RWPE2 (cell line): ENCODE results near the gene QRICH1.

Experiments
- ATAC-seq: fragments of 200-7000 bp; cut with Tn5 transposase; 3 replicates; pipeline ENCODE4 v1.9.1; 2021; ENCODE audit warnings: low read depth
- DNase-seq: peaks from one replicate; pipeline ENCODE4 v3.0.0-alpha.2; 2020; ENCODE audit warnings: low spot score
- H3K27ac ChIP-seq: fragments of 450-650 bp; 2 replicates; pipeline ENCODE4 v1.5.1; 2017; ENCODE audit warnings: mild to moderate bottlenecking; ENCODE audit not compliant: poor library complexity, severe bottlenecking
- H3K27me3 ChIP-seq: fragments of 250-450 bp; sonication (Bioruptor Pico); 2 replicates; pipeline ENCODE4 v1.5.1; 2021; ENCODE audit warnings: mild to moderate bottlenecking, moderate library complexity; ENCODE audit not compliant: insufficient read depth, poor library complexity, severe bottlenecking
- H3K36me3 ChIP-seq: fragments of 250-450 bp; sonication (Bioruptor Pico); 2 replicates; pipeline ENCODE4 v1.5.1; 2020; ENCODE audit warnings: low read depth, mild to moderate bottlenecking, moderate library complexity
- H3K4me1 ChIP-seq: fragments of 250-450 bp; sonication (Bioruptor Pico); 2 replicates; pipeline ENCODE4 v1.5.1; 2021; ENCODE audit warnings: mild to moderate bottlenecking, moderate library complexity; ENCODE audit not compliant: insufficient read depth, poor library complexity, severe bottlenecking
- H3K4me3 ChIP-seq: fragments of 250-450 bp; sonication (Bioruptor Pico); 2 replicates; pipeline ENCODE4 v1.5.1; 2021; ENCODE audit warnings: mild to moderate bottlenecking, moderate library complexity; ENCODE audit not compliant: severe bottlenecking
- H3K9me3 ChIP-seq: fragments of 250-450 bp; sonication (Bioruptor Pico); 2 replicates; pipeline ENCODE4 v1.5.1; 2021; ENCODE audit warnings: mild to moderate bottlenecking, moderate library complexity; ENCODE audit not compliant: severe bottlenecking
- TF ChIP-seq, protein P1 (sequence below): fragments of 450-650 bp; IDR thresholded peaks from one replicate; pipeline ENCODE4 v1.5.1; 2017; ENCODE audit warnings: mild to moderate bottlenecking, moderate library complexity; ENCODE audit not compliant: poor library complexity, severe bottlenecking

QRICH1 gene

DNA sequence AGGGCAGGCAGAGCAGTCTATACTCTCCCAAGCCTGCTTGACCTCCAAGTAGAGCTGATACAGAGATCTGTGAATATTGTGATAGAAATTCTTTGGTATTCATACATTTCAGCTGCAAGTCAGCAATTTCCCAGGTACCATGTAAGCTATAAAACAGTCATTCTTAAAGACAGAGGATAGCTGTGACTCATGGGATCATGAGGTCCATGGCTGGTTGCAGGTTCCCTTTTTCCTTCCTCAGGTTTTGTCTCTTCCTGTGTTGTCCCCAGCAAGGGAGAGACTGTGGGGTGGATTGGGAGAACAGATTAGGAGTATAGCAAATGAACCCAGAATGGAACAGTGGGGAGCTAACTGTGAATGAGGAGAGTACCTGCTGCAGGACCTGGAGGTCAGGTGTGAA is 109.2 kb downstream of the QRICH1 start:
- H3K27me3 ChIP-seq: no peaks in the 10 kb centered on the region
- TF ChIP-seq, protein P1, sequence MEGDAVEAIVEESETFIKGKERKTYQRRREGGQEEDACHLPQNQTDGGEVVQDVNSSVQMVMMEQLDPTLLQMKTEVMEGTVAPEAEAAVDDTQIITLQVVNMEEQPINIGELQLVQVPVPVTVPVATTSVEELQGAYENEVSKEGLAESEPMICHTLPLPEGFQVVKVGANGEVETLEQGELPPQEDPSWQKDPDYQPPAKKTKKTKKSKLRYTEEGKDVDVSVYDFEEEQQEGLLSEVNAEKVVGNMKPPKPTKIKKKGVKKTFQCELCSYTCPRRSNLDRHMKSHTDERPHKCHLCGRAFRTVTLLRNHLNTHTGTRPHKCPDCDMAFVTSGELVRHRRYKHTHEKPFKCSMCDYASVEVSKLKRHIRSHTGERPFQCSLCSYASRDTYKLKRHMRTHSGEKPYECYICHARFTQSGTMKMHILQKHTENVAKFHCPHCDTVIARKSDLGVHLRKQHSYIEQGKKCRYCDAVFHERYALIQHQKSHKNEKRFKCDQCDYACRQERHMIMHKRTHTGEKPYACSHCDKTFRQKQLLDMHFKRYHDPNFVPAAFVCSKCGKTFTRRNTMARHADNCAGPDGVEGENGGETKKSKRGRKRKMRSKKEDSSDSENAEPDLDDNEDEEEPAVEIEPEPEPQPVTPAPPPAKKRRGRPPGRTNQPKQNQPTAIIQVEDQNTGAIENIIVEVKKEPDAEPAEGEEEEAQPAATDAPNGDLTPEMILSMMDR: no peak
- H3K27ac ChIP-seq: no peak overlapping the region
- H3K4me3 ChIP-seq: no peak overlapping the region
- H3K9me3 ChIP-seq: no peaks in the 10 kb centered on the region
- H3K36me3 ChIP-seq: peaks cover 39% of the 10 kb centered on the region
- ATAC-seq (no peak), DNase-seq (no peak)
- H3K4me1 ChIP-seq: no peaks in the 10 kb centered on the region

- Histone ChIP-seq H3K36me3 (peaks cover 52% of the 10 kb centered on the region), H3K27ac (no peak overlapping the region), H3K9me3 (no peaks in the 10 kb centered on the region), H3K4me1 (no peaks in the 10 kb centered on the region), H3K27me3 (no peaks in the 10 kb centered on the region), H3K4me3 (no peak overlapping the region)
- ATAC-seq (no peak), DNase-seq (no peak)
- TF ChIP-seq, protein P1: no peak
These were observed 110.8 kb downstream of the QRICH1 start for GRCh38 chr3:48983096-48983495.

GRCh38 chr3:48982686-48983085 is 111.2 kb downstream of the QRICH1 start:
- no peak overlapping the region for H3K4me3 ChIP-seq
- H3K27ac ChIP-seq: no peak overlapping the region
- H3K9me3 ChIP-seq: no peaks in the 10 kb centered on the region
- ATAC-seq: no peak
- H3K27me3 ChIP-seq: no peaks in the 10 kb centered on the region
- H3K4me1 ChIP-seq: no peaks in the 10 kb centered on the region
- TF ChIP-seq, protein P1: no peak
- peaks cover 56% of the 10 kb centered on the region for H3K36me3 ChIP-seq
- DNase-seq: no peak

DNA sequence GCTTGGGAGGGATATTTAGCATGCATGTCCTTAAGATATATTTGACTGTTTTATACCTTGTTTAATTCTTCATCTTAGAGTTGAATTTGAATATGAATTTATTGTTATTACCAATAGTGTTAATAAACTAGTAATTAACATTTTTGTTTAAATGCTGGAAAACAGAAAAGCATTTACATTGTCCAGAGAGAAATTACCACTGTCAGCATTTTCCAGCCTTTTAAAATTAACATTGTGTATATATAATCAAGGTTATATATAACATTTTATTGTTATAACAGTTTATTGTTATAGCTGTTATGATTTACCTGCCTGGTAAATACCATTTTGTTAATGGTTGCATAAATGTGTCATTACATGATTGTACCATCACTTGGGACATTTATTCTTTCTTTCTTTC is 111.9 kb downstream of the QRICH1 start:
- H3K36me3 ChIP-seq: peaks cover 63% of the 10 kb centered on the region
- no peaks in the 10 kb centered on the region for H3K9me3 ChIP-seq
- ATAC-seq (no peak), DNase-seq (no peak)
- no peak overlapping the region for H3K27ac ChIP-seq
- TF ChIP-seq, protein P1: no peak
- no peaks in the 10 kb centered on the region for H3K4me1 ChIP-seq
- no peak overlapping the region for H3K4me3 ChIP-seq
- H3K27me3 ChIP-seq: no peaks in the 10 kb centered on the region

- Histone ChIP-seq H3K36me3 (peaks cover 80% of the 10 kb centered on the region), H3K4me1 (no peaks in the 10 kb centered on the region), H3K4me3 (no peak overlapping the region), H3K27me3 (no peaks in the 10 kb centered on the region), H3K9me3 (no peaks in the 10 kb centered on the region), H3K27ac (no peak overlapping the region)
- no peak for ATAC-seq
- DNase-seq: no peak
- TF ChIP-seq, protein P1: no peak
These were observed 113.6 kb downstream of the QRICH1 start for GRCh38 chr3:48980295-48980694.
